Measurements from ENCODE around the gene SND1.
"Not testable (repeated sequence)": the region's sequence is repeated elsewhere in the genome, so short reads cannot be mapped to it uniquely, and the experiment has no call there.

The SND1 gene

DNA sequence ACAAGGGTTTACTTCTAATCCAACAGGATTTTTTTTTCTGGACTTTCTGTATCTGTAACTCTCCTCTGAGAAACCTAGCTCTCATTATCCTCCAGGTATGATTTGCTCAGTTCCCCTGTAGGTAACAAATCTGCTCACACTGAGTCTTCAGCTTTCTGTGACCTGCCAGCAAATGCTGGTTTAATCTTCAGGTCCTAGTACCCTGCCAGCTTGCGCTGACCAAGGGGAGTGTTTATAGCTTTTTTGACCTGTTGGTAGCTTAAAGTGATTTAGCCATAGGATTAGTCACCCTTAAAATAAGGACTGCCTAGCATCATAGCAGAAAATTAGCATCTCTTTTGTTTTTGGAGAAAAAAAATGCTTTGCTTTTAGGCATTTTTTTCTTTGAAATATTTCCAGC lies 22.4 kb downstream of the SND1 start:
- TF ChIP-seq, protein P1, sequence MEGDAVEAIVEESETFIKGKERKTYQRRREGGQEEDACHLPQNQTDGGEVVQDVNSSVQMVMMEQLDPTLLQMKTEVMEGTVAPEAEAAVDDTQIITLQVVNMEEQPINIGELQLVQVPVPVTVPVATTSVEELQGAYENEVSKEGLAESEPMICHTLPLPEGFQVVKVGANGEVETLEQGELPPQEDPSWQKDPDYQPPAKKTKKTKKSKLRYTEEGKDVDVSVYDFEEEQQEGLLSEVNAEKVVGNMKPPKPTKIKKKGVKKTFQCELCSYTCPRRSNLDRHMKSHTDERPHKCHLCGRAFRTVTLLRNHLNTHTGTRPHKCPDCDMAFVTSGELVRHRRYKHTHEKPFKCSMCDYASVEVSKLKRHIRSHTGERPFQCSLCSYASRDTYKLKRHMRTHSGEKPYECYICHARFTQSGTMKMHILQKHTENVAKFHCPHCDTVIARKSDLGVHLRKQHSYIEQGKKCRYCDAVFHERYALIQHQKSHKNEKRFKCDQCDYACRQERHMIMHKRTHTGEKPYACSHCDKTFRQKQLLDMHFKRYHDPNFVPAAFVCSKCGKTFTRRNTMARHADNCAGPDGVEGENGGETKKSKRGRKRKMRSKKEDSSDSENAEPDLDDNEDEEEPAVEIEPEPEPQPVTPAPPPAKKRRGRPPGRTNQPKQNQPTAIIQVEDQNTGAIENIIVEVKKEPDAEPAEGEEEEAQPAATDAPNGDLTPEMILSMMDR (IDR thresholded peaks at IDR 0.05; ENCODE audit: low read depth, low read length, missing control alignments), result no peak
- DNase-seq (ENCODE audit: low read depth), result no peak

DNA sequence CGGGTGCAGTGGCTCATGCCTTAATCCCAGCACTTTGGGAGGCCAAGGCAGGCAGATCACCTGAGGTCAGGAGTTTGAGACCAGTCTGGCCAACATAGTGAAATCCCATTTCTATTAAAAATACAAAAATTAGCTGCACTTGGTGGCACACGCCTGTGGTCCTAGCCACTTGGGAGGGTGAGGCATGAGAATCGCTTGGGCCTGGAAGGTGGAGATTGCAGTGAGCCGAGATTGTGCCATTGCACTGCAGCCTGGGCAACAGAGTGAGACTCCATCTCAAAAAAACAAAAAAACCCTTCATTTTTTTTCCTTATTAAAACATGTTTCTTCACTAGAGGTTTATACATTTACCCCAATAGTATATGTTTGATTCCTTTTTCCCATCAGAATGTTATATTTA lies 22.9 kb downstream of the SND1 start:
- not testable (repeated sequence) for H3K4me3 ChIP-seq (ENCODE audit: low read depth, low read length); DNase-seq (ENCODE audit: low read depth)

More for the DNA sequence above, 22.4 kb downstream of the SND1 start:
- no peak overlapping the region for H3K4me3 ChIP-seq (ENCODE audit: low read depth, low read length)

DNA sequence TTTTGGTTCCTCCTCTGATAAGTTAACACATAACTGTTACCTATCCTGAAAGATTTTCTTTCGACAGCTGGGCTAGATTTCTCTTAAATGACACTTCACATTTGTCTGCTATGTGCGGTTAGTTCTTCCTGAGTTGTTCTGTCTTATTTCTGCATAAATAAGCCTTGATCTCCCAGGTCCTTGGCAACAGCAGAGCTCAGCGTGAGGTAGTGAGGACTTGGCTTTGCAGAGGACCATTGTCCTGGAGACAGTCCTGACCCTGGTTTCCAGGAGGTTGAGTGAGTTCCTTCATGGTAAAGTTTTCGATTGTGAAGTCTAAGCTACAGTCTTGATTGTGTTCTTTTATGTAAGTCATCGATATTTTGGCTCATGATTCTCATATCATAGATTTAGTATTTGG lies 23.7 kb downstream of the SND1 start:
- H3K4me3 ChIP-seq (ENCODE audit: low read depth, low read length), result no peak overlapping the region
- TF ChIP-seq, protein P1 (IDR thresholded peaks at IDR 0.05; ENCODE audit: low read depth, low read length, missing control alignments), result no peak
- DNase-seq (ENCODE audit: low read depth), result no peak

DNA sequence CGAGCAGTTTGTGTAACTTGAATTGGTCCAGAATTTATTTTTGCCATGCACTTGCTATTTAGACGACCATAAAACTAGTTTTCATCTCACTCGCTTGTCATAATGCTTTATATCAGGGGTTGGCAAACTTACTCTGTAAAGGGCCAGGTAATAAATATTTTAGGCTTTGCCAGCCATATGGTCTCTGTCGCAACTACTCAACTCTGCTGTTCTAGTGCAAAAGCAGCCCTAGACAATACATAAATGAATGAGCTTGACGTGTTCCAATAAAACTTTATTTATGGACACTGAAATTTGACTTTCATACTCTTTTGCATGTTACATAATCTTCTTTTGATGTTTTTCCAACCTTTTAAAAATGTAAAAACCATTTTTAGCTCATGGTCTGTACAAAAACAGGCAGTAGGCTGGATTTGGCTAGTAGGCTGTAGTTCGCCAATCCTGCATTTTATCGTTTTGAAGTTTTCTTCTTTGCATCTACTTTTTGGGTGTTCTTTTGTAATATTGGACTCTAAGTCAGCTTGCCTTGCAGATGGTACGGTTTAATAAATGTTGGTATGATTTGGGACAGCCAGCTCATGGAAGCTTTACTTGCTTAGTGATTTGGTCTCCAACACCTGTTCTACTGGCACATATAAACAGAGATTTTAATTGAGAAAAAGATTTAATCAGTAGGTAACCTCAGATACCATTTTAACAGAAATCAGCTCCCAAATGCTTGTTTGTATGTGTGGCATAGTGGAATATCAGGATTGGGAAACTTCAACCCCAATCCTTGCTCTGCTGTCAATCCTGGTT lies 25.6 kb downstream of the SND1 start:
- TF ChIP-seq, protein P1 (IDR thresholded peaks at IDR 0.05; ENCODE audit: low read depth, low read length, missing control alignments), result no peak
- no peak overlapping the region for H3K4me3 ChIP-seq (ENCODE audit: low read depth, low read length)

DNA sequence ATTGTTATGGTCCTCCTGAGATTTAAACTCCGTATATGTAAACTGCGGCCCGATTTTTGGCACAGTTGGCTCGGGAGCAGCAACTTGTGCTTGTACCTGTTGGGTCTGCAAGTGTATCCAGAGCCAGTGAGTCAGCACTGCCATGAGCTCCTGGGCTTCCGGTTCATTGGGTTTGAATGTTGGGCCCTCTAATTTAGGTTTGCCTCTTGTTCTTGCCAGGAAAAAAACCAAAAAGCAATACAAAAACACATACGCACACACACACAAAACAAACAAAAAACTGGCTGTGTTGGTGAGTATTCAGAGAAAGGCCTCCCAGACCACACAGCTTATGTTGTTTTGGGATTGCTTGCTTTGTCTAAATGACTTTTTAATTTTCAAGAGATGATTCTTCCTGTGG lies 26.3 kb downstream of the SND1 start:
- DNase-seq (ENCODE audit: low read depth), result no peak
- H3K4me3 ChIP-seq (ENCODE audit: low read depth, low read length), result no peak overlapping the region
- TF ChIP-seq, protein P1 (IDR thresholded peaks at IDR 0.05; ENCODE audit: low read depth, low read length, missing control alignments), result no peak

More for the DNA sequence above, 25.6 kb downstream of the SND1 start:
- no peak for DNase-seq (ENCODE audit: low read depth)

DNA sequence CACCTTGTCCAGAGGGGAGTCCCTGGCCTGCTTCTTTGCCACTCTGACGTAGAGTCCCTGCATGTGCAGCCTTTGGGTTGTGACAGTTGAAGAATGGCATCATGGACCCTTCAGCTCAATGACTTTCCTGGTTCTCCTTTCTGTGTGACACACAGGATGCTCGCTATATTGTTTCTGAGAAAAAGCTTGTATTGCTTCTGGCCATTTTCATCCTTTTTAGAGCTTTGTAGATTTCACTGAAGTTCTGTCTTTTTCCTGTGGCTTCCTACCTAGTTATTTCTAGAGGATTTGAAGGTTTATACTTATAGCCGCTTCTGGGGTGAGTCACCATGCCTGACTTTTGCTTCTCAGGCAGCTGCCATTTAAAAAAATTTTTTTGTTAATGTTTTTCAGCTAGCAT lies 27.0 kb downstream of the SND1 start:
- TF ChIP-seq, protein P1 (IDR thresholded peaks at IDR 0.05; ENCODE audit: low read depth, low read length, missing control alignments), result no peak
- no peak overlapping the region for H3K4me3 ChIP-seq (ENCODE audit: low read depth, low read length)
- DNase-seq (ENCODE audit: low read depth), result peak; percentile 31

DNA sequence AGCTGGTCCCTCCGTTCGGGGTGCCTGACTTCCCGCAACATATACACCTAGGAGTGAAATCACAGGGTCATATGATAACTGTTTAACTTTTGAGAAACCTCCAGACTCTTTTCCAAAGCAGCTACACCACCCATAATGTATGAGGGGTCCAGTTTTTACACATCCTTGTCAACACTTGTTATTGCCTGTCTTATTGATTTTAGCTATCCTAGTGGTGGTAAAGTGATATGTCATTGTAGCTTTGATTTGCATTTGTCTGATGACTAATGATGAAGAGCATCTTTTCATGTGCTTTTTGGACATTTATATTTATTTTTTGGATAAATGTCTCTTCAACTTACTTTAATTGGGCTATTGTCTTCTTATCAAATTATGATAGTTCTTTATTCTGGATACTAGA lies 29.0 kb downstream of the SND1 start:
- TF ChIP-seq, protein P1 (IDR thresholded peaks at IDR 0.05; ENCODE audit: low read depth, low read length, missing control alignments), result no peak
- no peak for DNase-seq (ENCODE audit: low read depth)
- H3K4me3 ChIP-seq (ENCODE audit: low read depth, low read length), result no peak overlapping the region

Data from GM12864 (cell line).